Naive thymus-derived CD4-positive, alpha-beta T cell (primary cell): ENCODE measurements around the gene UBXN11. TPM values are rescaled to one million over a fixed set of nuclear protein-coding genes. Genes with fewer than 3 reads are reported as not detected.

Experiments used
- ATAC-seq: fragments of 150-1000 bp; cut with Tn5 transposase; 2 replicates; pipeline ENCODE4 v1.10.0; 2021; ENCODE audit warnings: mild to moderate bottlenecking, moderate library complexity
- CTCF ChIA-PET: fragments of 350-600 bp; sonication (Branson Sonifier 250); formaldehyde crosslinking; loops from one replicate; lab custom pipeline; 2021; ENCODE audit warnings: antibody characterized with exemption; lab: Charles Lee
- POLR2A ChIA-PET: fragments of 350-600 bp; sonication (Branson Sonifier 250); formaldehyde crosslinking; loops from one replicate; lab custom pipeline; 2021; ENCODE audit warnings: antibody characterized with exemption, inconsistent platforms; lab: Charles Lee
- DNase-seq, 9 donors: peaks; one replicate each; pipeline versions ENCODE4 v3.0.0 to v3.0.0-alpha.2; 2020 to 2022; ENCODE audit warnings: mixed read lengths in 1 of 9
- H3K27ac ChIP-seq: one replicate; pipeline ENCODE4 v1.7.0; 2013; ENCODE audit warnings: mild to moderate bottlenecking, low read depth, low read length, moderate library complexity
- H3K27me3 ChIP-seq, 2 donors: one replicate each; pipeline ENCODE4 v1.7.0; 2013; ENCODE audit warnings: low read length in 2 of 2, mild to moderate bottlenecking in 2 of 2, moderate library complexity in 2 of 2; ENCODE audit not compliant: control insufficient read depth in 2 of 2, insufficient read depth in 2 of 2
- H3K36me3 ChIP-seq, 3 experiments: 1 replicate in 2 of 3; 2 replicates in 1 of 3; pipeline ENCODE4 v1.7.0; 2013; ENCODE audit warnings: low read length in 3 of 3, mild to moderate bottlenecking in 3 of 3, moderate library complexity in 1 of 3; ENCODE audit not compliant: insufficient read depth in 3 of 3, control insufficient read depth in 2 of 3
- H3K4me1 ChIP-seq, 2 donors: one replicate each; pipeline ENCODE4 v1.7.0; 2013; ENCODE audit warnings: low read length in 2 of 2, mild to moderate bottlenecking in 2 of 2, moderate library complexity in 1 of 2; ENCODE audit not compliant: control insufficient read depth in 2 of 2, insufficient read depth in 2 of 2
- H3K4me3 ChIP-seq: 2 replicates; pipeline ENCODE4 v1.7.0; 2013; ENCODE audit warnings: mild to moderate bottlenecking, low read length
- H3K9me3 ChIP-seq, 3 experiments: 1 replicate in 2 of 3; 2 replicates in 1 of 3; pipeline ENCODE4 v1.7.0; 2013; ENCODE audit warnings: low read length in 3 of 3; ENCODE audit not compliant: control insufficient read depth in 2 of 3
- H3K27ac Mint-ChIP-seq, 9 donors: one replicate each; pipeline ENCODE4 v1.8.0; 2020 to 2022; ENCODE audit warnings: mixed read lengths in 9 of 9, mild to moderate bottlenecking in 8 of 9, moderate library complexity in 5 of 9, inconsistent platforms in 2 of 9
- H3K27me3 Mint-ChIP-seq, 5 donors: one replicate each; pipeline ENCODE4 v1.8.0; 2021 to 2022; ENCODE audit warnings: mixed read lengths in 5 of 5, mild to moderate bottlenecking in 1 of 5
- H3K36me3 Mint-ChIP-seq, 5 donors: one replicate each; pipeline ENCODE4 v1.8.0; 2020 to 2022; ENCODE audit warnings: mixed read lengths in 5 of 5, mild to moderate bottlenecking in 3 of 5, inconsistent platforms in 1 of 5
- H3K4me1 Mint-ChIP-seq, 7 donors: one replicate each; pipeline ENCODE4 v1.8.0; 2020 to 2022; ENCODE audit warnings: mixed read lengths in 7 of 7, mild to moderate bottlenecking in 3 of 7, inconsistent platforms in 1 of 7
- H3K4me3 Mint-ChIP-seq, 10 donors: one replicate each; pipeline ENCODE4 v1.8.0; 2020 to 2022; ENCODE audit warnings: mild to moderate bottlenecking in 10 of 10, mixed read lengths in 10 of 10, moderate library complexity in 6 of 10, inconsistent platforms in 2 of 10
- H3K9me3 Mint-ChIP-seq, 11 donors: one replicate each; pipeline ENCODE4 v1.8.0; 2020 to 2022; ENCODE audit warnings: mixed read lengths in 11 of 11, mild to moderate bottlenecking in 4 of 11, inconsistent platforms in 1 of 11, moderate library complexity in 1 of 11
- intact Hi-C, 2 donors: fragments of 100-400 bp; cut with micrococcal nuclease; formaldehyde crosslinking; loops; one replicate each; pipeline ENCODE4 v1.15.1; 2023
- polyA plus RNA-seq, 2 donors: library from polyadenylated mRNA; unstranded; fragments of 300-500 nt; fragmentation: Illumina TruSeq; gene quantifications; one replicate each; pipeline ENCODE4 v1.2.3, GENCODE V29; 2021
- total RNA-seq, 6 experiments: library from RNA in 5 of 6; stranded (reverse) in 5 of 6; gene quantifications; 1 replicate in 5 of 6; 2 replicates in 1 of 6; pipeline ENCODE4 v1.2.3 and lab custom pipeline; 2021 to 2026

The UBXN11 gene
- total and polyA plus RNA-seq, 7 experiments from 2014 or later: 10.5 to 131 (median 49.6) TPM

GRCh38 chr1:26287033-26287711, 19.3 kb downstream of the UBXN11 start:
- DNase-seq (peak in 8 of 9 donors; percentile 61 to 84 (median 80)), ATAC-seq (peak; percentile 45)
- peaks cover 0 to 10% (median 0%) of the 10 kb centered on the region in 3 experiments for H3K36me3 ChIP-seq
- no peaks in the 10 kb centered on the region for H3K27me3 Mint-ChIP-seq
- peaks cover 0 to 22% (median 0%) of the 10 kb centered on the region in 5 donors for H3K36me3 Mint-ChIP-seq
- H3K4me1 Mint-ChIP-seq: peaks cover 70 to 100% (median 87%) of the 10 kb centered on the region in 7 donors
- H3K9me3 ChIP-seq: no peaks in the 10 kb centered on the region
- peak overlapping the region; percentile 61 to 86 (median 78) for H3K4me3 Mint-ChIP-seq
- H3K27ac Mint-ChIP-seq: peak overlapping the region; percentile 85 to 99 (median 96)
- CTCF ChIA-PET: interaction anchor here (0.6 to 17.9 kb wide), 8 partner anchors 12 to 130 kb away, joined by 3 to 541 read pairs (median 8); partner anchors contain the start of genes CD52, CEP85 and UBXN11
- intact Hi-C loops: loop anchor here (1.0 to 10.0 kb wide), 6 partner anchors 19 to 408 kb away; partner anchors contain the start of genes ARID1A (in 1 of the 2) and UBXN11 (in 1 of the 2)
- H3K9me3 Mint-ChIP-seq: peaks cover 0 to 2% (median 0%) of the 10 kb centered on the region in 11 donors
- H3K27me3 ChIP-seq: no peaks in the 10 kb centered on the region
- H3K27ac ChIP-seq: peak overlapping the region; percentile 86
- H3K4me1 ChIP-seq: peaks cover 99% of the 10 kb centered on the region in 2 donors
- peak overlapping the region; percentile 58 for H3K4me3 ChIP-seq
- POLR2A ChIA-PET: interaction anchor here (0.8 to 26.8 kb wide), 10 partner anchors 9 to 406 kb away, joined by 3 to 1967 read pairs (median 5); partner anchors contain the start of genes CD52, SH3BGRL3 and UBXN11

- intact Hi-C loops: loop anchor here in 1 of 2 donors (5.0 to 10.0 kb wide), 3 partner anchors 159 to 409 kb away; partner anchors contain the start of gene ARID1A
- Histone ChIP-seq H3K27me3 (no peaks in the 10 kb centered on the region), H3K36me3 (peaks cover 0 to 15% (median 0%) of the 10 kb centered on the region in 3 experiments), H3K27ac (peak overlapping the region; percentile 86), H3K4me1 (peaks cover 98 to 99% of the 10 kb centered on the region in 2 donors), H3K9me3 (no peaks in the 10 kb centered on the region), H3K4me3 (peak overlapping the region; percentile 15)
- no peak for DNase-seq
- POLR2A ChIA-PET: interaction anchor here (0.7 to 26.8 kb wide), 8 partner anchors 8 to 186 kb away, joined by 3 to 1967 read pairs (median 10); partner anchors contain the start of genes CD52, CEP85, HMGN2 and SH3BGRL3
- CTCF ChIA-PET: interaction anchor here (0.7 to 17.9 kb wide), 9 partner anchors 10 to 190 kb away, joined by 3 to 541 read pairs (median 11); partner anchors contain the start of genes CD52, LIN28A and UBXN11
- Mint-ChIP-seq H3K4me1 (peaks cover 67 to 100% (median 91%) of the 10 kb centered on the region in 7 donors), H3K27ac (peak overlapping the region; percentile 85 to 99 (median 96)), H3K4me3 (peak overlapping the region in 9 of 10 donors; percentile 27 to 78 (median 34)), H3K36me3 (peaks cover 0 to 29% (median 3%) of the 10 kb centered on the region in 5 donors), H3K27me3 (no peaks in the 10 kb centered on the region), H3K9me3 (peaks cover 0 to 2% (median 0%) of the 10 kb centered on the region in 11 donors)
- ATAC-seq: no peak
These were observed 20.4 kb downstream of the UBXN11 start for GRCh38 chr1:26286064-26286416.

- H3K9me3 ChIP-seq: no peaks in the 10 kb centered on the region
- peak in 1 of 9 donors; percentile 56 for DNase-seq
- H3K27me3 Mint-ChIP-seq: no peaks in the 10 kb centered on the region
- H3K4me1 Mint-ChIP-seq: peaks cover 68 to 99% (median 92%) of the 10 kb centered on the region in 7 donors
- peaks cover 96% of the 10 kb centered on the region in 2 donors for H3K4me1 ChIP-seq
- ATAC-seq: no peak
- H3K4me3 ChIP-seq: peak overlapping the region; percentile 15
- intact Hi-C loops: loop anchor here (1.0 to 10.0 kb wide), 9 partner anchors 36 to 409 kb away; partner anchors contain the start of genes ARID1A (in 1 of the 2), CEP85 (in 1 of the 2) and HMGN2 (in 1 of the 2)
- H3K4me3 Mint-ChIP-seq: peak overlapping the region in 9 of 10 donors; percentile 44 to 88 (median 76)
- no peaks in the 10 kb centered on the region for H3K27me3 ChIP-seq
- CTCF ChIA-PET: interaction anchor here (0.7 to 17.9 kb wide), 11 partner anchors 10 to 190 kb away, joined by 3 to 541 read pairs (median 10); partner anchors contain the start of genes CD52, LIN28A and UBXN11
- peak overlapping the region; percentile 86 for H3K27ac ChIP-seq
- POLR2A ChIA-PET: interaction anchor here (0.5 to 26.8 kb wide), 14 partner anchors 7 to 509 kb away, joined by 3 to 1967 read pairs (median 7); partner anchors contain the start of genes CD52, CEP85, DHDDS and HMGN2
- H3K36me3 Mint-ChIP-seq: peaks cover 0 to 33% (median 4%) of the 10 kb centered on the region in 5 donors
- H3K9me3 Mint-ChIP-seq: peaks cover 0 to 2% (median 0%) of the 10 kb centered on the region in 11 donors
- H3K27ac Mint-ChIP-seq: peak overlapping the region; percentile 90 to 99 (median 97)
- peaks cover 0 to 15% (median 2%) of the 10 kb centered on the region in 3 experiments for H3K36me3 ChIP-seq
These were observed 20.9 kb downstream of the UBXN11 start for GRCh38 chr1:26285366-26286063.

GRCh38 chr1:26284597-26285347, 21.7 kb downstream of the UBXN11 start:
- intact Hi-C loops: loop anchor here (1.0 to 10.0 kb wide), 12 partner anchors 8 to 410 kb away; partner anchors contain the start of genes ARID1A (in 1 of the 2), CEP85 (in 1 of the 2), DHDDS (in 1 of the 2) and HMGN2 (in 1 of the 2)
- no peaks in the 10 kb centered on the region for H3K9me3 ChIP-seq

More at GRCh38 chr1:26284597-26285347, 21.7 kb downstream of the UBXN11 start:
- Histone ChIP-seq H3K27ac (peak overlapping the region; percentile 86), H3K36me3 (peaks cover 0 to 15% (median 4%) of the 10 kb centered on the region in 3 experiments), H3K27me3 (no peaks in the 10 kb centered on the region), H3K4me3 (peak overlapping the region; percentile 18), H3K4me1 (peaks cover 89 to 91% of the 10 kb centered on the region in 2 donors)
- Mint-ChIP-seq H3K9me3 (peaks cover 0 to 2% (median 0%) of the 10 kb centered on the region in 11 donors), H3K36me3 (peaks cover 0 to 32% (median 4%) of the 10 kb centered on the region in 5 donors), H3K27ac (peak overlapping the region; percentile 90 to 99 (median 97)), H3K27me3 (no peaks in the 10 kb centered on the region), H3K4me1 (peaks cover 62 to 94% (median 86%) of the 10 kb centered on the region in 7 donors), H3K4me3 (peak overlapping the region; percentile 44 to 88 (median 76))
- DNase-seq (peak; percentile 60 to 97 (median 87)), ATAC-seq (peak; percentile 81)
- POLR2A ChIA-PET: interaction anchor here (0.5 to 26.8 kb wide), 16 partner anchors 6 to 509 kb away, joined by 3 to 1967 read pairs (median 6); partner anchors contain the start of genes CD52, CEP85, DHDDS and HMGN2
- CTCF ChIA-PET: interaction anchor here (0.6 to 17.9 kb wide), 13 partner anchors 9 to 132 kb away, joined by 3 to 541 read pairs (median 5); partner anchors contain the start of genes CD52 and UBXN11
